Esophagus squamous epithelium (tissue), 5 donors: ENCODE measurements around the gene RFWD3. TPM values are rescaled to one million over a fixed set of nuclear protein-coding genes. Genes with fewer than 3 reads are reported as not detected.

Experiments used
- DNase-seq: peaks from one replicate; lab custom pipeline; 2025; lab: John Stamatoyannopoulos, UW
- H3K27ac ChIP-seq, 4 donors: fragments of 200-600 bp; sonication (generic); one replicate each; pipeline ENCODE4 v1.5.1; 2016 to 2019; ENCODE audit warnings: mild to moderate bottlenecking in 1 of 4
- H3K27me3 ChIP-seq, 4 donors: fragments of 200-600 bp; sonication (generic); 1 replicate in 3 of 4; 2 replicates in 1 of 4; pipeline versions ENCODE4 v1.5.1 to v1.6.0; 2017 to 2021; ENCODE audit warnings: antibody characterized with exemption in 1 of 4
- H3K36me3 ChIP-seq, 3 donors: fragments of 200-600 bp; sonication (generic); one replicate each; pipeline ENCODE4 v1.5.1; 2016 to 2019
- H3K4me1 ChIP-seq, 3 donors: fragments of 200-600 bp; sonication (generic); one replicate each; pipeline ENCODE4 v1.5.1; 2017 to 2019
- H3K4me3 ChIP-seq, 4 donors: fragments of 200-600 bp; sonication (generic); 1 replicate in 3 of 4; 2 replicates in 1 of 4; pipeline ENCODE4 v1.5.1; 2016 to 2019; ENCODE audit warnings: mild to moderate bottlenecking in 2 of 4, moderate library complexity in 1 of 4
- H3K9me3 ChIP-seq, 3 donors: fragments of 200-600 bp; sonication (generic); one replicate each; pipeline ENCODE4 v1.5.1; 2016 to 2019
- CTCF ChIP-seq, 6 experiments: fragments of 450-650 bp in 4 of 6; fragments of 200-600 bp in 2 of 6; sonication (generic) in 2 of 6; IDR thresholded peaks; one replicate each; pipeline ENCODE4 v1.5.1; 2016 to 2019; ENCODE audit warnings: antibody characterized with exemption in 6 of 6, mild to moderate bottlenecking in 4 of 6, moderate library complexity in 4 of 6
- POLR2A ChIP-seq, 4 donors: fragments of 450-650 bp; IDR thresholded peaks; one replicate each; pipeline ENCODE4 v1.6.1; 2017; ENCODE audit warnings: antibody characterized with exemption in 4 of 4, mild to moderate bottlenecking in 4 of 4, moderate library complexity in 3 of 4
- WGBS, 2 donors: methylation state at CpG; one replicate each; pipeline ENCODE4 v1.1.5; 2018; 5-methylcytosine and 5-hydroxymethylcytosine counted together
- intact Hi-C: fragments of 100-400 bp; cut with DNase I; formaldehyde crosslinking; loops from one replicate; pipeline ENCODE4 v1.15.0; 2022
- total RNA-seq, 4 donors: library from RNA; depleted of rRNA; stranded (reverse); fragments of >200 nt; gene quantifications; one replicate each; pipeline ENCODE4 v1.1.0, GENCODE V29; 2016
- donor health status: DM: yes; HTN: yes; CAD: no.

Gene RFWD3
- total RNA-seq, 4 donors from 2014 or later = 10.1 to 35.2 (median 16.7) TPM

- no peak for DNase-seq
- Histone ChIP-seq H3K9me3 (no peaks in the 10 kb centered on the region), H3K36me3 (peaks cover 6 to 100% (median 51%) of the 10 kb centered on the region in 3 donors), H3K4me3 (no peak overlapping the region), H3K27ac (no peak overlapping the region), H3K4me1 (no peaks in the 10 kb centered on the region), H3K27me3 (no peaks in the 10 kb centered on the region)
- WGBS, 2 donors = 79 to 81% methylated on average over 7 of the region's 7 CpGs
- intact Hi-C loops = no loop called here
- TF ChIP-seq POLR2A (IDR thresholded peaks at IDR 0.05) = no peak
- TF ChIP-seq CTCF (IDR thresholded peaks at IDR 0.05) = no peak
Measured at GRCh38 chr16:74633686-74634085, 33.0 kb downstream of the RFWD3 start.

GRCh38 chr16:74627506-74628220 is 39.0 kb downstream of the RFWD3 start:
- Histone ChIP-seq H3K36me3 (peaks cover 26 to 100% (median 64%) of the 10 kb centered on the region in 3 donors), H3K4me3 (no peak overlapping the region), H3K27me3 (no peaks in the 10 kb centered on the region), H3K27ac (no peak overlapping the region), H3K4me1 (no peaks in the 10 kb centered on the region), H3K9me3 (no peaks in the 10 kb centered on the region)
- TF ChIP-seq CTCF (IDR thresholded peaks at IDR 0.05) (no peak), POLR2A (IDR thresholded peaks at IDR 0.05) (no peak)
- WGBS, 2 donors = 72 to 79% methylated on average over 4 to 6 of the region's 6 CpGs
- intact Hi-C loops = loop anchor here (10.0 kb wide), 1 partner anchor 313 kb away; no protein-coding TSS in a partner anchor
- no peak for DNase-seq

- TF ChIP-seq CTCF (IDR thresholded peaks at IDR 0.05) (no peak), POLR2A (IDR thresholded peaks at IDR 0.05) (no peak)
- H3K27ac ChIP-seq = no peak overlapping the region
- WGBS, 2 donors = 38 to 67% methylated on average over 1 of the region's 1 CpG
- peaks cover 26 to 100% (median 60%) of the 10 kb centered on the region in 3 donors for H3K36me3 ChIP-seq
- H3K27me3 ChIP-seq = no peaks in the 10 kb centered on the region
- no peak overlapping the region for H3K4me3 ChIP-seq
- intact Hi-C loops = loop anchor here (10.0 kb wide), 1 partner anchor 312 kb away; no protein-coding TSS in a partner anchor
- no peak for DNase-seq
- no peaks in the 10 kb centered on the region for H3K4me1 ChIP-seq
- no peaks in the 10 kb centered on the region for H3K9me3 ChIP-seq
Measured at GRCh38 chr16:74626741-74627416, 39.8 kb downstream of the RFWD3 start.

- 91 to 94% methylated on average over 11 to 12 of the region's 14 CpGs for WGBS, 2 donors
- intact Hi-C loops = loop anchor here (10.0 kb wide), 1 partner anchor 311 kb away; no protein-coding TSS in a partner anchor
- H3K4me3 ChIP-seq = no peak overlapping the region
- H3K4me1 ChIP-seq = no peaks in the 10 kb centered on the region
- TF ChIP-seq POLR2A (IDR thresholded peaks at IDR 0.05) (no peak), CTCF (IDR thresholded peaks at IDR 0.05) (no peak)
- no peaks in the 10 kb centered on the region for H3K27me3 ChIP-seq
- peaks cover 26 to 100% (median 51%) of the 10 kb centered on the region in 3 donors for H3K36me3 ChIP-seq
- no peaks in the 10 kb centered on the region for H3K9me3 ChIP-seq
- DNase-seq = no peak
- H3K27ac ChIP-seq = no peak overlapping the region
Measured at GRCh38 chr16:74625500-74626350, 41.0 kb downstream of the RFWD3 start.
